ENCODE data around the gene BRINP3. TPM values are rescaled to one million over a fixed set of nuclear protein-coding genes. Genes with fewer than 3 reads are reported as not detected.
A peak's percentile ranks its signal among the peaks of the same experiment; 100 is the strongest.

The BRINP3 gene
- total RNA-seq, 2 experiments from 2014 or later: not detected

GRCh38 chr1:190444464-190444863, 33.2 kb downstream of the BRINP3 start:
- Histone ChIP-seq H3K79me2 (ENCODE audit: insufficient read depth, low read depth, low read length) (no peaks in the 10 kb centered on the region), H3K27ac (ENCODE audit: low read depth, low read length, poor library complexity, severe bottlenecking) (no peak overlapping the region), H3K4me2 (ENCODE audit: low read length) (no peak overlapping the region), H3K4me3 (ENCODE audit: low read depth, low read length, poor library complexity, severe bottlenecking) (no peak overlapping the region), H3K36me3 (ENCODE audit: insufficient read depth, low read length) (no peaks in the 10 kb centered on the region), H4K20me1 (ENCODE audit: insufficient read depth, low read length) (no peaks in the 10 kb centered on the region), H3K9me2 (ENCODE audit: insufficient read depth, low read length) (no peaks in the 10 kb centered on the region), H3K9me3 (ENCODE audit: low read length) (no peaks in the 10 kb centered on the region), H2AFZ (ENCODE audit: low read length) (no peak overlapping the region), H3K4me1 (ENCODE audit: insufficient read depth, low read length, poor library complexity, severe bottlenecking) (no peaks in the 10 kb centered on the region)
- DNase-seq (ENCODE audit: low spot score): no peak
- CTCF ChIA-PET (ENCODE audit: unreplicated experiment): no interaction called here
- POLR2A ChIA-PET: no interaction called here
- no TSS peak for BruUV-seq (replicated peaks)
- intact Hi-C loops (cut with micrococcal nuclease; ENCODE audit: unreplicated experiment): no loop called here
- no peak for TF ChIP-seq EZH2phosphoT487 (IDR thresholded peaks at IDR 0.05; ENCODE audit: borderline replicate concordance, low read depth, low read length)
- TF ChIP-seq CTCF (conservative IDR thresholded peaks at IDR 0.05; ENCODE audit: low read length): no peak

GRCh38 chr1:190439447-190439846, 38.2 kb downstream of the BRINP3 start:
- POLR2A ChIA-PET: interaction anchor here (1.3 kb wide), 1 partner anchor 19 kb away, joined by 4 read pairs; no protein-coding TSS in a partner anchor
- no peaks in the 10 kb centered on the region for H3K9me2 ChIP-seq (ENCODE audit: insufficient read depth, low read length)
- no TSS peak for BruUV-seq (replicated peaks)
- TF ChIP-seq CTCF (conservative IDR thresholded peaks at IDR 0.05; ENCODE audit: low read length) (no peak), EZH2phosphoT487 (IDR thresholded peaks at IDR 0.05; ENCODE audit: borderline replicate concordance, low read depth, low read length) (no peak)
- CTCF ChIA-PET (ENCODE audit: unreplicated experiment): no interaction called here
- H3K79me2 ChIP-seq (ENCODE audit: insufficient read depth, low read depth, low read length): no peaks in the 10 kb centered on the region
- no peak overlapping the region for H3K27ac ChIP-seq (ENCODE audit: low read depth, low read length, poor library complexity, severe bottlenecking)
- H3K4me2 ChIP-seq (ENCODE audit: low read length): no peak overlapping the region
- no peak overlapping the region for H2AFZ ChIP-seq (ENCODE audit: low read length)
- H4K20me1 ChIP-seq (ENCODE audit: insufficient read depth, low read length): no peaks in the 10 kb centered on the region
- intact Hi-C loops (cut with micrococcal nuclease; ENCODE audit: unreplicated experiment): no loop called here
- H3K36me3 ChIP-seq (ENCODE audit: insufficient read depth, low read length): no peaks in the 10 kb centered on the region
- no peak for DNase-seq (ENCODE audit: low spot score)
- H3K9me3 ChIP-seq (ENCODE audit: low read length): no peaks in the 10 kb centered on the region
- H3K4me1 ChIP-seq (ENCODE audit: insufficient read depth, low read length, poor library complexity, severe bottlenecking): no peaks in the 10 kb centered on the region
- no peak overlapping the region for H3K4me3 ChIP-seq (ENCODE audit: low read depth, low read length, poor library complexity, severe bottlenecking)

GRCh38 chr1:190436615-190437014, 41.0 kb downstream of the BRINP3 start:
- CTCF ChIA-PET (ENCODE audit: unreplicated experiment): no interaction called here
- Histone ChIP-seq H3K36me3 (ENCODE audit: insufficient read depth, low read length) (no peaks in the 10 kb centered on the region), H3K9me2 (ENCODE audit: insufficient read depth, low read length) (no peaks in the 10 kb centered on the region), H4K20me1 (ENCODE audit: insufficient read depth, low read length) (no peaks in the 10 kb centered on the region), H2AFZ (ENCODE audit: low read length) (no peak overlapping the region), H3K27ac (ENCODE audit: low read depth, low read length, poor library complexity, severe bottlenecking) (no peak overlapping the region), H3K9me3 (ENCODE audit: low read length) (no peaks in the 10 kb centered on the region), H3K79me2 (ENCODE audit: insufficient read depth, low read depth, low read length) (no peaks in the 10 kb centered on the region), H3K4me1 (ENCODE audit: insufficient read depth, low read length, poor library complexity, severe bottlenecking) (no peaks in the 10 kb centered on the region), H3K4me2 (ENCODE audit: low read length) (no peak overlapping the region), H3K4me3 (ENCODE audit: low read depth, low read length, poor library complexity, severe bottlenecking) (no peak overlapping the region)
- BruUV-seq (replicated peaks): no TSS peak
- peak; percentile 38 for DNase-seq (ENCODE audit: low spot score)
- POLR2A ChIA-PET: no interaction called here
- TF ChIP-seq EZH2phosphoT487 (IDR thresholded peaks at IDR 0.05; ENCODE audit: borderline replicate concordance, low read depth, low read length) (no peak), CTCF (conservative IDR thresholded peaks at IDR 0.05; ENCODE audit: low read length) (peak; percentile 71)
- intact Hi-C loops (cut with micrococcal nuclease; ENCODE audit: unreplicated experiment): loop anchor here (2.0 kb wide), 1 partner anchor 578 kb away; no protein-coding TSS in a partner anchor

Data from OCI-LY7 (cell line).